ENCODE measurements around the gene CFAP251. TPM values are rescaled to one million over a fixed set of nuclear protein-coding genes. Genes with fewer than 3 reads are reported as not detected.

Gene CFAP251
- total RNA-seq, 1 donor from 2014 or later, result 0.65 TPM

GRCh38 chr12:122013791-122014590, 95.6 kb downstream of the CFAP251 start:
- intact Hi-C loops (cut with DNase I), result no loop called here
- DNase-seq, result no peak
- no peak for ATAC-seq (ENCODE audit: poor library complexity)

- intact Hi-C loops (cut with DNase I), result no loop called here
- no peak for DNase-seq
- no peak for ATAC-seq (ENCODE audit: poor library complexity)
These were observed 96.4 kb downstream of the CFAP251 start for GRCh38 chr12:122014781-122015180.

- no peak for ATAC-seq (ENCODE audit: poor library complexity)
- DNase-seq, result no peak
- intact Hi-C loops (cut with DNase I), result no loop called here
These were observed 100.1 kb downstream of the CFAP251 start for GRCh38 chr12:122018457-122018856.

DNA sequence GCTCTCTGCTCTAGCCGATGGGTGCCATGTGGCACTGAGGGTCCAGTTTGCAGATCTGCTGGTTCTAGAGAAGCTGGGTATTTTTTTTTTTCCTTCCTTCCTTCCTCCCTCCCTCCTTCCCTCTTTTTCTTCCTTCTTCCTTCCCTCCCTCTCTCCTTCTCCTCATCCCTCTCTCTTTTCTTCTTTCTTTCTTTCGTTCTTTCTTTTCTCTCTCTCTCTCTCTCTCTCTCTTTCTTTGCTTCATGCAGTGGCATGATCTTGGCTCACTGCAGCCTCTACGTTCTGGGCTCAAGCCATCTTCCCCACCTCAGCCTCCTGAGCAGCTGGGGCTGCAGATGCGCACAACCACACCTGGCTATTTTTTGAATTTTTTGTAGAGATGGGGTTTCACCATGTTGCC, 100.5 kb downstream of the CFAP251 start:
- DNase-seq, result no peak
- ATAC-seq (ENCODE audit: poor library complexity), result no peak
- intact Hi-C loops (cut with DNase I), result no loop called here

DNA sequence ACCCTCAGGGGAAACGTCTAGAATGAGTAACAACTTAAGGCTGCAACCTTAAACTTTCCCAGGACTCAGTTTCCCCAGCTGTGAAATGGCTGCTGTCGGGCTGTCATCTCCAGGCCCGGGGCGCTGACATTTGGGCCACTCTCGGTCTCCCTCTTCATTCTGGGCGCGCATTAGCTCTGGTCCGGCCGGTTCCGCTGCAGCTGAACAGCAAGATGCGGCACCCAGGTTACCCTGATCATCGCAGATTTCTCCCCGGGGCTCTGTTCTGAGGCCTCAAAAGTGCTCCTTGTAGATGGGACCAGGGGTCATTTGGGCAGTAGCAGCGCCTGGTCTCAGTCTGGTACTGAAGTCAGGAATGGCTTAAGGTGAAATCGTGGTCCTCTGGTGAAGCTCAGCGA, 102.4 kb downstream of the CFAP251 start:
- intact Hi-C loops (cut with DNase I), result no loop called here
- ATAC-seq (ENCODE audit: poor library complexity) (no peak), DNase-seq (no peak)

GRCh38 chr12:122021193-122021821, 102.9 kb downstream of the CFAP251 start:
- intact Hi-C loops (cut with DNase I), result no loop called here
- peak; percentile 5 for ATAC-seq (ENCODE audit: poor library complexity)

DNA sequence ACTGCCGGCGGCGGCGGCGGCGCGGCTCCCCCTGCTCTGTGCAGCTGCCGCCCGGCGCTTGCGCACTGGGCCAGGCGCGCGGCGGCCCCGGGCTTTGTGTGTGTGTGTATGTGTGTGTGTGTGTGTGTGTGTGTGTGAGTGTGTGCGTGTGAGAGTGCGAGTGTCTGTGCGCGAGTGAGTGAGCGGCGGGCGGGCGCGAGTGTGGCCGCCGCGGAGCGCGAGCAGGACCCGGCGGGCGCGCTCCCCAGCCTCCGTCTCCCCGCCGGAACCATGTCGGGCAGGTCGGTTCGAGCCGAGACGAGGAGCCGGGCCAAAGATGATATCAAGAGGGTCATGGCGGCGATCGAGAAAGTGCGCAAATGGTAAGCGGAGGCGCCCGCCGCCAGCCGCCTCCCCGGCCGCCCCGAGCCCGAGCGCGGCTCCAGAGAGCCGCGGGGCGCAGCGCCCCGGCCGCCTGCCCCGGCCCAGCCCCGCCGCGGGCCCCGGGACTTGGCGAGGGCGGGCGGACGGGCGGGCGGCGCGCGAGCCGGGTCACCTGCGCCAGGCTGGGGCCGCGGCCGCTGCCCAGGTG, 103.5 kb downstream of the CFAP251 start, which contains the start of gene BCL7A:
TSS of gene BCL7A (plus strand) at position 63 of the 571 bp plus-strand sequence. CDS start at position 271, 208 bp downstream.
- ATAC-seq (ENCODE audit: poor library complexity), result peak; percentile 78
- DNase-seq, result peak; percentile 81
- intact Hi-C loops (cut with DNase I), result no loop called here

More at GRCh38 chr12:122021193-122021821, 102.9 kb downstream of the CFAP251 start:
- peak; percentile 60 for DNase-seq

DNA sequence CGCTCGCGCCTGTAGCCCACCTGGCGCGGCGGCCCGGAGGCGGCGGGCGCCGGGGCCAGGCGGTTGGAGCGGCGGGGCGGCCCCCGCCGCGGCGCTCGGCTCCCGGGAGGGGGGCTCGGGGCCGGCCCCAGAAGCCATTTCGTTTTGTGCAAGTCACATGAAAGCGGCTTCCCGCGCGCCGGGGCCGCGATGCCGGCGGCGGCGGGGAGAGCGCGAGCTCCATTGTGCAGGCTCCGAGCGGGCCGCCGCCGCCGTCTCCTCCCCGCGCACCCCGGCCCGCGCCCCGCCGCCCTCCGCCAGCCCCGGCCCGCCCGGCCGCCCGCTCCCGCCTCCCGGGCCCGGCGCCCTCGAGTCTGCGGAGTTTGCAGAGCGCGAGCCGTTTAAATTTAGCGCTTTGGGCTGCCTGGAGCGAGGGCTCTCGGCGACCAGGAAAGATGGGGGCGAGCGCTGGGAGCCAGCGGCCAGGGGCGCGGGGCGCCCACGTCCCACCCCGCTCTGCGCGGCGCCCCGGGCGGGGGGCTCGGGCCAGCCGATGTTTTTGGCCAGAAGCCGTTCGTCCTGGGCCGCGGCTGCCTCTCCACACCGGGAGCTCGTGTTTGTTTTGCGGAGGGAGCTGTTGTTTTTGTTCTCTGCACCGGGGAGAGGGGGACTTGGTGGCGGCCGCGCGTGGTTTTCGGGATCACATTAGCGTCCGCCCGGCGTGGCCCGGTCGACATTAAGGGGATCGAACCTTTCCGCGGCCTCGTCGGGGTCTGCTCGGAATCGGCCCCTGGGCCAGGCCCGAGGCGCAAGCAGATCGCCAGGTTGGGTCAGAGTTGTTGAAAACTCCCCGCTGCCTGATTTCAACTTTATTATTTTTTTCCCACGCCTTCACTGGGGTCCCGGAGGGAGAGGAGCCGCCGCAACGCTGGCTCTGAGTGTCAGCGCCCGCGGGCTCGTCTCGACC, 104.3 kb downstream of the CFAP251 start:
- no peak for DNase-seq
- peak; percentile 20 for ATAC-seq (ENCODE audit: poor library complexity)
- intact Hi-C loops (cut with DNase I), result no loop called here

DNA sequence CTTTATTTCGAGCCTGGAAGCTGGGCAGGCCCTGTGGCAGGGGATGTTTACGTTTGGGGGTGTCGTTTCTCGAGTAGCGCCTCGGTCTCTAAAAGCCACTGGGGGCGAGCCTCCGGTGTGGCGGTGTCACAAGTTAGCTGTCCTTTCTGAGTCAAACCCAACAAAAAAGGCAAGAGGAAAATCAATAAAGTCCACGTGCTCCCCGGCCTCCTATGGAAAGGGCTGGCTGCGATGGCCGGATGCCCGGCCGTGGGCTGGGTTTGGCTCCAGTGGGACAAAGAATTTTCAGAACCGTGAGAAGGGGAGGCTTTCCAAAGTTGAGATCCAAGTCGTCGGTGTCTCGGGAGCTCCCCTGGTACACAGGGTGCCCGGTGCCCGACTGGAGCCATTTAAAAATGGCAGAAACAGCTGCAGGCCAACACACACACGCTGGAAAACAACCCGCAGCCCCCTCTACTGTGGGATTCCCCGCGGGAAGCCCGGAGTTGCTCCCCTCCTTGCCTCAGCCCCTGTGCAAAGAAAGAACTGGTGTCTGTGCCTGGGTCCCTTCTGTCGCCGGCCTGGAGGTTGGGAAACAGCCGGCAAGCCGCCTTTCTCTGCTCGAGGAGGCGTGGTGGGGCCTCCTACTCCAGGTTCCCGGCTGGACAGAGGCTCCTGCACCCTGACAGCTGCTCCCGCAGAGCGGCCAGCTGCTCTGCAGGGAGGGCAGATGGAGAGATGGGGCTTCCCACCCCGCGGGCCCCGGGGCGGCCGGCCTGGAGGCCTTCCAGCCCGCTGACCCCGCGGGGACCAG, 105.1 kb downstream of the CFAP251 start:
- peak; percentile 80 for ATAC-seq (ENCODE audit: poor library complexity)
- DNase-seq, result peak; percentile 82
- intact Hi-C loops (cut with DNase I), result no loop called here

DNA sequence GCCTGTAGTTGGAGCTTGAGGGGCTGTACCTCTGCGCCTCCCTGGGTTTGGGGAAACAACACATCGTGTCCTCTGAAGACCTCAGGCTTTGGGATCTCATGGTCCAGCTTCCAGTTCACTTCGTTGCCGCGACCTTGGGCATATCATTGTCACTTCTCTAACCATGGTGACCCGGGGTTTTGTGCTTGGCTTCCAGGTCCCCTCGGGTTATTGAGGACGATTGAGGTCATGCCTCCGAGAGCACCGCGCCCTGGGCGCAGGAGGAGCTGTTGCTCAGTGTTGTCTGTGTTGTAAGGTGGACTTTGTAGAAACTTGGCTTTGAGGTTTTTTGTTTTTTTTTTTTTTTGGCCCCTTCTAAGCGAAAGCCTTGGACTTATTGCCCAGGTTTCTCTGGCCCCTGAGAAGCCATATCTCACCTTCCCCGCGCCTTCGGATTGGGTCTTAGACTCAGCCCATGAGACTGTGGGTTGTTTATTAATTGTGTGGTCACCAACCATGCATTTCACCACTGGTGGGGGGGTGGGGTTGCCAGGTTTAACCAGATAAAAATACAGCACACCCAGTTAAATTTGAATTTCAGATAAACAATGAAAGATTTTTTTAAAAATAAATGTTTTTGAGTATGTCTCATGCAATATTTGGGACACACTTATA, 105.9 kb downstream of the CFAP251 start:
- peak; percentile 4 for ATAC-seq (ENCODE audit: poor library complexity)
- no peak for DNase-seq
- intact Hi-C loops (cut with DNase I), result no loop called here

DNA sequence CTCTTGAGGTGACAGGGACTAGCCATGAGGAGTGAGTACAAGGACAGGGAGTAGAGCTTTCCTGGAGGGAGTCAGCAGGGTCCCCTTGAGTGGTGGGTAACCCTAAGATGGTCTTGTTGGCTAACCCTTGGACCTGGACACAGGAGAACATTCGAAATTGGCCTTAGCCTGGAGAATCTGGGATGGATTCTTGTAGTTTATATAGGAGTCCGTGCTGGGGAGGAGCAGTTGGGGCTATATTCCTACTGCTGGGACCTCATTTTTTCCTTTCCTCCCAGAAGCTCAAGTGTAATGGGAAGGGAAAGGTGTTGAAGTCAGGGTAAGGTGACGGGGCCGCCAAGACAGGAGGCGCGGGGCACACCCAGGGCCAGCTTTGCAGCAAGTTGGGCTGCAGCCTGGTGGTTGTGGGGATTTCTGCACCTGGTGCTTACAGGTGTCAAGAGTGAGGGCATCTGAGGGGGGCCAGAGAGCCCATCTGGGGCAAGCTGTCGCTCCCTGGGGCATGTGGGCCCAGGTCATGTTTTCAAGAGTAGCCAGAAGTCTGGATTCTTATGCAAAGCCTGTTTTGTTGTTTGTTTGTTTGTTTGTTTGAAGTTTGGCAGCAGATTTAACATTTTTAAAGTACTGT, 108.4 kb downstream of the CFAP251 start:
- no peak for ATAC-seq (ENCODE audit: poor library complexity)
- intact Hi-C loops (cut with DNase I), result no loop called here
- DNase-seq, result no peak

DNA sequence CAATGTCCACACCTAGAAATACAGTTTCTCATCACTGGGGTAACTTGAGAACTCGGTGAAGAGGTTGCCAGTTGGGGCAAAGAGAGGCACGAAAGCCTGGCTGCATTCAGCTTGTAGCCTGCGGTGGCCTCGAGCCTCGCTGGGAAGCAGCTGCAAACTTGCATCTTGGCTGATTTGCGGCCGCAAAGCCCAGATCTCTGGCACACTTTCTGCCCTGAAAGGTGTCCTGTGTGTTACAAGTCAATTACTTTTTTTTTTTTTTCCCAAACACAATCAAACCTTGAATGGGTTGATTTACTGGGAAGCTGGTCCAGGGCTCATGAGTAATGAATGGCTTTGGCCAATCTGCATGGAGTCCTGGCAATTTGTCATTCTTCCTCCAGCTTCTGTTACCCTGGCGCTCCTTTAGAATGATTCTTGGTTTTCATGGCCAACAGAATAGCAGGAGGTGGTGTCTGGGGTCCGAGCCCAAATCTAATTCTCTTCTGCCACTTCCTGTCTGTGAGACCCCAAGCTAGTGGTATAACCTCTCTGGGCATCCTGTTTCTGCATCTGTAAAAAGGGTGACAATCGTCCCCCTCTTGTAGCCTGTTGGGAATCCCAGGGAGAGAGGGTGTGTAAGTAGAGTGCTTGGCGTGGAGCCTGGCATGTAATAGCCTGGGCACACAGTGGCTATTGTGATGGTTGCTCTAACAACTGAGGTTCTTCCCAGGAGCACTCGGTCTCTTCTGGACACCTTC, 109.9 kb downstream of the CFAP251 start:
- no peak for DNase-seq
- ATAC-seq (ENCODE audit: poor library complexity), result peak; percentile 34
- intact Hi-C loops (cut with DNase I), result no loop called here

DNA sequence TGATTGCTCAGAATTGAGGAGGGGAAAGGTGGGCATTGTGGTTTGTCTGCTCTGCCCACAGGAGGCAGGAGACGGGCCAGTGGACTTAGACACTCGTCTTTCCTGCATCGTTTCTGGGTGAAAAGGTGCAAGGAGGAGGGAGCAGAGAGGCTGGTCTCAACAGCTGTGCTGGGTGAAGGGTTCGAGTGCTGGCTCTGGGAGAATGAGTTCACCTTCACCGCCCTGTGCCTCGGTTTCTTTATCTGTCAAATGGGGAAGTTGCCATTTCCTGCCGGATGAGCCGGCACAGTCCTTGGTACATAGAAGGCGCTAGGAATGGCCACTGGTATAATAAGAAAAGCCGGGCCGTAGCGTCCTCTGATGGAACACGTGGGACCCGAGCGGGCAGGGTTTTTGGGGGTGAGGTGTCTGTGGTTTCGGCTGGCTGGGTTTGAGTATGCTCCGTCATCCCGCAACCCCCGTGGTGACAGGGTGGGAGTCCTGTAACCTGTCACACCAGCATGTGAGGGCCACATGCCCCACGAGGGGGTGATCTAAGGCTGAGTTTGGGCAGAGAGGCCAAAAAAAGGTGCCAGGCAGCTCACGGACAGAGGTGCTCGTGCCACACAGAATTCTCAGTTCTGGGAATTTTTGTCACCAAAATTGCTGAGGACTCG, 110.6 kb downstream of the CFAP251 start:
- intact Hi-C loops (cut with DNase I), result no loop called here
- no peak for DNase-seq
- peak; percentile 18 for ATAC-seq (ENCODE audit: poor library complexity)

GRCh38 chr12:122029620-122030423, 111.4 kb downstream of the CFAP251 start:
- intact Hi-C loops (cut with DNase I), result loop anchor here (10.0 kb wide), 1 partner anchor 105 kb away; no protein-coding TSS in a partner anchor
- DNase-seq (peak; percentile 58), ATAC-seq (ENCODE audit: poor library complexity) (peak; percentile 78)

- intact Hi-C loops (cut with DNase I), result loop anchor here (10.0 kb wide), 1 partner anchor 106 kb away; no protein-coding TSS in a partner anchor
- ATAC-seq (ENCODE audit: poor library complexity) (no peak), DNase-seq (no peak)
These were observed 112.1 kb downstream of the CFAP251 start for GRCh38 chr12:122030424-122031035.

Measured in Right ventricle myocardium superior (tissue), 1 donor.